GM23248 (cell line): Measurements from ENCODE around the gene ITFG1.

Experiments
- EZH2 ChIP-seq: fragments of 200-600 bp; sonication (generic); IDR thresholded peaks from 2 replicates; pipeline ENCODE4 v1.6.1; 2018; ENCODE audit warnings: antibody characterized with exemption, mild to moderate bottlenecking; ENCODE audit not compliant: insufficient read depth, poor library complexity, severe bottlenecking
- EZH2phosphoT487 ChIP-seq: fragments of 200-600 bp; sonication (generic); IDR thresholded peaks from 2 replicates; pipeline ENCODE4 v1.6.1; 2018; ENCODE audit warnings: antibody characterized with exemption, moderate library complexity, mild to moderate bottlenecking, low read depth; ENCODE audit not compliant: insufficient read depth

DNA sequence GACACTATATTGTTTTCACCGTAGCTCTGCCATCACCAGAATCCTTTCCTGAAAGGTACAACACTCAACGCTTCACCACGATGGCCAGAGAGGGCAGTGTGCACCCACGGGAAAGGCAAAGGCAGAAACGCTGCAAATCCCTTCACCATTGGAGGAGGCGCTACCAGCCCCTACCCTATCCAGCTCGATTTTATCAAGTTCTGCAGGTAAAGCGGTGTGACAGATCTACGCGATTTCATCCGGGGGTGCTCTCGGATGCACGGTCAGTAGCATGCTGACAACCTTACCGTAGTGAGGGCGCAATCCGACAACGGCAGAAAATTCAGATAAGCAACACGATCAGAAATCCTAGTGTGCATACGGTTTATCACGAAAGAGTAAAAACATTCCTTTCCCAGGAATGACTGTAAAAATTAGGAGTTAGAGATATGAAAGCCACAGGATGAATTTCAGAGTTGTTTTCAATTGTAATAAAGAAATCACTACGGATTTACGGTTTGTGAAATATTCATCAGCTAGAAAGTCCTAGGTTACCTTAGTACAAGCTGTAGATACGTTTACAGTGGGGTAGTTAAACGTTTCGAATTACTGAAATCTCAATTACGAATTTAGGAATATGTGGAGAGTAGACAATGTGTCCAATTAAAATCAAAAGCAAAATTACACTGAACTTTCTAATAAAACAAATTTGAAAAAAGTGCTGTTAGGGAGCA lies 318.9 kb downstream of the ITFG1 start:
- TF ChIP-seq EZH2 (no peak), EZH2phosphoT487 (no peak)
